GM10248 (cell line): ENCODE results near the gene LGALS3BP.
A peak's percentile ranks its signal among the peaks of the same experiment; 100 is the strongest.

Source experiments
- CTCF ChIA-PET: fragments of 300-600 bp; sonication (Branson Sonifier 250); formaldehyde crosslinking; extraction: SDS; loops from one replicate; lab custom pipeline; 2021; ENCODE audit warnings: antibody characterized with exemption; lab: Yijun Ruan, JAX
- POLR2A ChIA-PET: fragments of 350-650 bp; sonication (Branson Sonifier 250); formaldehyde crosslinking; extraction: SDS; loops from one replicate; lab custom pipeline; 2020; ENCODE audit warnings: antibody characterized with exemption; lab: Yijun Ruan, JAX
- DNase-seq: peaks from one replicate; pipeline ENCODE4 v3.0.0; 2012; ENCODE audit errors: extremely low spot score
- CTCF ChIP-seq: IDR thresholded peaks from 2 replicates; pipeline ENCODE4 v1.5.1; 2012; ENCODE audit warnings: mild to moderate bottlenecking, low read depth; ENCODE audit errors: extremely low read depth, missing control alignments, control extremely low read depth

LGALS3BP gene

DNA sequence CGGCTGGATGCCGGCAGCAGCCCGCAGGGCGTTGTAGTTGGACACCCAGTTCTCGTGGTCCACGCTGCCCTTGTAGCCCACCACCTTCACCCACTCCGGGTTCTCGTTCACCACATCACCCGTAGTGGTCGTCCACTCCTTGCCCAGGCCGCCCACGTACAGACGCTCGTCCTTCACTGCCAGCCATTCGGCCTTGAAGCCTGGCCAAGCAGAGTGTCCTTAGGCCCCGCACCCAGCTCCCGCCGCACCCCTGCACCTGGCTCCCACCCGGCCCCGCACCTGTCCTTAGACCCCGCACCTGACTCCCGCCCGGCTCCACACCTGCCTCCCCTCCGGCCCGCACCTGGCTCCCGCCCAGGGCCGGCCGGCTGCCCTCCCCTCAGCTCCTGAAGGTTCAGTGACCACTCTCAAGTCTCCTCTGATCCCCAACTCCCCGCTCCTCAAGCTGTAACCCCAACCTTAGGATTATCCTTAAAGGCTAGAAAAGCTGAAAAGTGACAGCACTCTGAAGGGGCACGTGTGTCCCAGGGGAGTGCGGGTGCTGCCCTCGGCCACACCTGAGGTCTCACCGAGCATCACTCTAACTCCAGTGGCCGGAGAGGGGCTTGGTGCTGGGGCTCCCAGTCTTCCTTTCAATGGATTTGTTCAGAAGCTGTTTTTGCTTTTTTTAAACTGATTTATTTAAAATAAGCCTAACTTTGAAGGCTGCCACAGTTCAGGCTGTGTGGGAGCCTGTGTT, 15.5 kb upstream of the LGALS3BP start:
- ChIA-PET CTCF (interaction anchor here (0.8 to 2.6 kb wide), 8 partner anchors 8 to 498 kb away, joined by 3 to 9 read pairs (median 4); no protein-coding TSS in a partner anchor), POLR2A (interaction anchor here (0.9 kb wide), 1 partner anchor 89 kb away, joined by 3 read pairs; no protein-coding TSS in a partner anchor)
- no peak for TF ChIP-seq CTCF
- no peak for DNase-seq

GRCh38 chr17:78993981-78994671, 14.4 kb upstream of the LGALS3BP start:
- ChIA-PET POLR2A (interaction anchor here (0.6 kb wide), 1 partner anchor 650 kb away, joined by 4 read pairs; no protein-coding TSS in a partner anchor), CTCF (interaction anchor here (1.0 to 2.6 kb wide), 4 partner anchors 17 to 497 kb away, joined by 3 to 9 read pairs (median 3); no protein-coding TSS in a partner anchor)
- DNase-seq, result no peak
- TF ChIP-seq CTCF, result no peak

- CTCF ChIA-PET, result interaction anchor here (1.0 to 1.6 kb wide), 4 partner anchors 17 to 496 kb away, joined by 3 read pairs; no protein-coding TSS in a partner anchor
- peak; percentile 74 for DNase-seq
- TF ChIP-seq CTCF, result peak; percentile 56
- POLR2A ChIA-PET, result no interaction called here
These were observed 13.7 kb upstream of the LGALS3BP start for GRCh38 chr17:78993241-78993956.

DNA sequence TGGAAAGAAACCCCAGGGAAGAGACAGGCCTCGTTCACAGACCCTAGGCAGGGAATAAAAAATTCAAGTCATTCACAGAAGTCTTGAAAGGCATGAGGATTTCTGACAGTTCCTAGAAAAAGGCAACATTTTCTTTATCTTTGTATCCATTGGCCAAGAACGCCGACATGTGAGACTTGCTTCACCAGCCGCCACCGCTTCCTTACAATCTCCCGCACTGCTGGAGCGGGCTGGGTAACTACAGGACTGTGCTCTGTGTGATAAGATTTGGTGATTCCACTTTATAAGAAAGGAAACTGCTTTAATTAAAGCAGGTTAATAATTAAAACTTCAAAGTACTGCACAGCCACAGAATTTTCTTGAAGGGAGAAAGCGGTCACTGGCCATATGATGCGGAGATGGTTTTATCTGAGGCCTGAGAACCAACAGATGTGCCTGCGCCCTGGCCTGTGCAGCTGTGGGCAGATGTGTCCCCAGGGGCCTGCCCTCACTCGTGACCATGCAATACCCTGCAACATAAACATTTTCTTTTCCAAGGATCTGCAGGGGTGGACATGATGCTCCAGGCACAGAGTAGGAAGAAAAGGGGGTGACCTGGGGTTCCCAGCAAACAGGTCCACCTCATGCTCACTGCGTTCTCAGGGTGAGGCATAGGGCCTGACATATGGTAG, 13.0 kb upstream of the LGALS3BP start:
- CTCF ChIA-PET, result interaction anchor here (1.4 kb wide), 1 partner anchor 33 kb away, joined by 3 read pairs; no protein-coding TSS in a partner anchor
- POLR2A ChIA-PET, result no interaction called here
- DNase-seq, result no peak
- no peak for TF ChIP-seq CTCF

GRCh38 chr17:78991906-78992532, 12.3 kb upstream of the LGALS3BP start:
- TF ChIP-seq CTCF, result no peak
- ChIA-PET CTCF (interaction anchor here (1.4 kb wide), 1 partner anchor 33 kb away, joined by 3 read pairs; no protein-coding TSS in a partner anchor), POLR2A (no interaction called here)
- no peak for DNase-seq
